SK-N-SH (cell line): ENCODE data around the gene AGAP1.

Experiments used
- NFIC ChIP-seq: IDR thresholded peaks from 2 replicates; pipeline ENCODE4 v1.4.0; 2012; ENCODE audit warnings: borderline replicate concordance
- POLR2AphosphoS5 ChIP-seq: IDR thresholded peaks from 2 replicates; pipeline ENCODE4 v1.6.1; 2012; ENCODE audit warnings: low read depth, low read length
- TF ChIP-seq, protein P1 (sequence below): fragments of 200-600 bp; sonication (generic); IDR thresholded peaks from 2 replicates; pipeline ENCODE4 v1.6.1; 2017; ENCODE audit warnings: antibody characterized with exemption, mild to moderate bottlenecking, moderate library complexity

- TF ChIP-seq, protein P1, sequence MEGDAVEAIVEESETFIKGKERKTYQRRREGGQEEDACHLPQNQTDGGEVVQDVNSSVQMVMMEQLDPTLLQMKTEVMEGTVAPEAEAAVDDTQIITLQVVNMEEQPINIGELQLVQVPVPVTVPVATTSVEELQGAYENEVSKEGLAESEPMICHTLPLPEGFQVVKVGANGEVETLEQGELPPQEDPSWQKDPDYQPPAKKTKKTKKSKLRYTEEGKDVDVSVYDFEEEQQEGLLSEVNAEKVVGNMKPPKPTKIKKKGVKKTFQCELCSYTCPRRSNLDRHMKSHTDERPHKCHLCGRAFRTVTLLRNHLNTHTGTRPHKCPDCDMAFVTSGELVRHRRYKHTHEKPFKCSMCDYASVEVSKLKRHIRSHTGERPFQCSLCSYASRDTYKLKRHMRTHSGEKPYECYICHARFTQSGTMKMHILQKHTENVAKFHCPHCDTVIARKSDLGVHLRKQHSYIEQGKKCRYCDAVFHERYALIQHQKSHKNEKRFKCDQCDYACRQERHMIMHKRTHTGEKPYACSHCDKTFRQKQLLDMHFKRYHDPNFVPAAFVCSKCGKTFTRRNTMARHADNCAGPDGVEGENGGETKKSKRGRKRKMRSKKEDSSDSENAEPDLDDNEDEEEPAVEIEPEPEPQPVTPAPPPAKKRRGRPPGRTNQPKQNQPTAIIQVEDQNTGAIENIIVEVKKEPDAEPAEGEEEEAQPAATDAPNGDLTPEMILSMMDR, result no peak
- TF ChIP-seq POLR2AphosphoS5 (no peak), NFIC (no peak)
Measured at GRCh38 chr2:236157366-236157765, 663.5 kb downstream of the AGAP1 start.
